ENCODE measurements around the gene FOLR3.
"Not testable (repeated sequence)": the region's sequence is repeated elsewhere in the genome, so short reads cannot be mapped to it uniquely, and the experiment has no call there.

FOLR3 gene

DNA sequence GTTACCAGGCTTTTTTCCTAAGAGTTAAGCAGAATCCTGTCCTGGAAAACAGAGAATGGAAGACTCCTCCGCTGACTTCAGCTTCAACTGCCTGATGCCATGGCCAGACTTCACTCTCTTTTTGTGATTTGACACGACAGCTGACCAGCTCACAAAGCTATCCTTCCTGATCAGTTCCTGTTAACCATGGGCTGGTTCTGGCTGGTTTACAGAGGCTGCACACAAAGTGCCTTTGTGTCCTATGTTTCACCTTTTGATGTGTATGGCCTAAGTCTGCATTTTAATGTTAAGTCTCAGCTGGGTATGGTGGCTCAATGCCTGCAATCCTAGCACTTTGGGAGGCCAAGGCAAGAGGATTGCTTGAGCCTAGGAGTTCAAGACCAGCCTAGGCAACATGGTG, 11.1 kb downstream of the FOLR3 start:
- TF ChIP-seq, protein P1, sequence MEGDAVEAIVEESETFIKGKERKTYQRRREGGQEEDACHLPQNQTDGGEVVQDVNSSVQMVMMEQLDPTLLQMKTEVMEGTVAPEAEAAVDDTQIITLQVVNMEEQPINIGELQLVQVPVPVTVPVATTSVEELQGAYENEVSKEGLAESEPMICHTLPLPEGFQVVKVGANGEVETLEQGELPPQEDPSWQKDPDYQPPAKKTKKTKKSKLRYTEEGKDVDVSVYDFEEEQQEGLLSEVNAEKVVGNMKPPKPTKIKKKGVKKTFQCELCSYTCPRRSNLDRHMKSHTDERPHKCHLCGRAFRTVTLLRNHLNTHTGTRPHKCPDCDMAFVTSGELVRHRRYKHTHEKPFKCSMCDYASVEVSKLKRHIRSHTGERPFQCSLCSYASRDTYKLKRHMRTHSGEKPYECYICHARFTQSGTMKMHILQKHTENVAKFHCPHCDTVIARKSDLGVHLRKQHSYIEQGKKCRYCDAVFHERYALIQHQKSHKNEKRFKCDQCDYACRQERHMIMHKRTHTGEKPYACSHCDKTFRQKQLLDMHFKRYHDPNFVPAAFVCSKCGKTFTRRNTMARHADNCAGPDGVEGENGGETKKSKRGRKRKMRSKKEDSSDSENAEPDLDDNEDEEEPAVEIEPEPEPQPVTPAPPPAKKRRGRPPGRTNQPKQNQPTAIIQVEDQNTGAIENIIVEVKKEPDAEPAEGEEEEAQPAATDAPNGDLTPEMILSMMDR (IDR thresholded peaks at IDR 0.05; ENCODE audit: insufficient read depth, missing control alignments): no peak
- no peak for DNase-seq (ENCODE audit: insufficient read length, low spot score)
- FAIRE-seq: no peak

DNA sequence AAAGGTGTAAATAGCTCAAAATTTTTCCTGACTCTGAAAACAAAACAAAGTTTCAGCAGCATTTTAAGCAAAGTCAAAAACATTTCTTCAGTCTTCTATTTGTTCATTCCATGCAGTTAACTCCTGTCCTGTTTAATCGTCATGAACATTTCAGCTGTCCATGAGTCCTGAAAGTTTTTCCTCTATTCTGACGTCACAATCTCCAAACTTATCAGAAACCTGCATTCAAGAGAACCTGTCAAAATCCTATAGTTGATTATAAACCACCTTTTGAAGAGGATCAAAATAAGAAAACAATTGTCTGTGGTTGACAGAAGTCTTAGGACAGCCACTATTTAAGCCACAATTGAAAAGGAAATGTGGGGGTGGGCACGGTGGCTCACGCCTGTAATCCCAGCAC, 15.4 kb downstream of the FOLR3 start:
- TF ChIP-seq, protein P1 (IDR thresholded peaks at IDR 0.05; ENCODE audit: insufficient read depth, missing control alignments): no peak
- no peak for FAIRE-seq
- DNase-seq (ENCODE audit: insufficient read length, low spot score): no peak

DNA sequence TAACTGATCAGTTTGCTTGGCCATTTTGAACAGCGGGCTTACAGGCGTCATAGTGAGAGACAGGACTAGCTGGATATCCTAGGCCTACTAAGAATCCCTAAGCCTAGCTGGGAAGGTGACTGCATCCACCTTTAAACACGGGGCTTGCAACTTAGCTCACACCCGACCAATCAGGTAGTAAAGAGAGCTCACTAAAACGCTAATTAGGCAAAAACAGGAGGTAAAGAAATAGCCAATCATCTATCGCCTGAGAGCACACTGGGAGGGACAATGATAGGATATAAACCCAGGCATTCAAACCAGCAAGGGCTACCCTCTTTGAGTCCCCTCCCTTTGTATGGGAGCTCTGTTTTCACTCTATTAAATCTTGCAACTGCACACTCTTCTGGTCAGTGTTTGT, 18.3 kb downstream of the FOLR3 start:
- not testable (repeated sequence) for FAIRE-seq; DNase-seq (ENCODE audit: insufficient read length, low spot score)

DNA sequence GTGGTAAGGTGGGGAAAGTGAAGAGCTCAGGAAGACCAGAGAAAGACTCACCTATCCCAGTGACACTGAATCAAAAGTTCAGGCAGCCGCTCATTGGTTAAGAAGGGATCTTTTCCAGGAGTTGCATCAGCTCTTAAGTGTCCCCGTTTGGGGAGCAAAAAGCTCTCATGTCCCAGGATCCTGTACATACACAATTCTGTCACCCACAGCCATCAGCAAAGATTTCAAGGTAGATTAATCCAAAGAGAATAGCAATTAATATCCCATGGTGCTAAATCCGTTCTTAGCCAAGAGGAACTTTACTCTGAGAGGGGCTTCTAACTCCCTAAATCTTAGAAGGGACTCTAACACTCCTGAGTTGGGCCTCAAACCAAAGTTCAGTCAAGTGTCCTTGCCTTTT, 19.3 kb downstream of the FOLR3 start:
- TF ChIP-seq, protein P1 (IDR thresholded peaks at IDR 0.05; ENCODE audit: insufficient read depth, missing control alignments): no peak

DNA sequence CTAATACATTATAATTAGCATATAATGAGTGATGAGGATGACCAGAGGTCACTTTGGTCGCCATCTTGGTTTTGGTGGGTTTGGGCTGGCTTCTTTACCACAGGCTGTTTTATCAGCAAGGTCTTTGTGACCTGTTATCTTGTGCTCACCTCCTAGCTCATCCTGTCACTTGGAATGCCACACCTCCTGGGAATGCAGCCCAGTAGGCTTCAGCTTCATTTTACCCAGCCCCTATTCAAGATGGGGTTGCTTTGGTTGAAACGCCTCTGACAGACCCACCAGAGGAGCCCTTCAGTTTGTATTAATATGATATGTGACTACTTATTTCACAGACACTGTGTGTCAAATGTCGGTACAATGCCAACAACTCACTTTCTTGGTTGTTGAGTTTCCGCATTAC, 20.2 kb downstream of the FOLR3 start:
- TF ChIP-seq, protein P1 (IDR thresholded peaks at IDR 0.05; ENCODE audit: insufficient read depth, missing control alignments): no peak
- no peak for FAIRE-seq
- DNase-seq (ENCODE audit: insufficient read length, low spot score): no peak

More for the DNA sequence above, 19.3 kb downstream of the FOLR3 start:
- no peak for DNase-seq (ENCODE audit: insufficient read length, low spot score)
- no peak for FAIRE-seq

DNA sequence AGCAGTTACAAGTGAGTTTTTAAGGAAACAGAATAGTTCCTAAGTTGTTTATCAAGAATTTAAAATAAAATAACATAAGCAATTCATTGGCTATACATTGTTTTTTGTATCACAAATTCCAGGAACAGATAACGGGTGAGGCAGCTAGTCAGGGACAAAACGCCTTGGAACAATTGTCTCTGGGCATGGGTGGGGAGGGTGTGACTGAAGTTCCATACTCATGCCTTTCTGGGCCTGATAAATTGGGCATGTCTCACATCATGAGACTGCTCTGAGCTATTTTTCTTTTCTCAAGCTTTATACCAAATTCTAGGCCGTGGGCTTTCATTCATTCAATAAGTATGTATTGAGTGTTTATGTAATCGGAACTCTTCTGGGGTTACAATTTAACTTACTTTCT, 21.6 kb downstream of the FOLR3 start:
- TF ChIP-seq, protein P1 (IDR thresholded peaks at IDR 0.05; ENCODE audit: insufficient read depth, missing control alignments): no peak
- FAIRE-seq: no peak
- DNase-seq (ENCODE audit: insufficient read length, low spot score): no peak

DNA sequence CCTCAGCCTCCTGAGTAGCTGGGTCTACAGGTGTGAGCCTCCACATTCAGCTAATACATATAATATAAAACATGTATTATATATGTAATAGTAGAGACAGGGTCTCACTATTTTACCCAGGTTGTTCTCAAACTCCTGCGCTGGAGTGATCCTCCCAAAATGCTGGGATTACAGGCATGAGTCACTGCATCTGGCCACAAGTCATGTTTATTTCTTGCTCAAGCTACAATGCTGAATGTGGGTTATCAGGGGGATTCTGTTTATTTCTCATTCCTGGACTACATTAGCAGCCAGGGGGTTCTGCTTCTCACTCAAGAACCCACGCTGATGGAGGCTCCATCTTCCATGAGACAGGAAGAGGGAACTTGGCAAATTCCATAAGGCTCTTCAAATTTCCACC, 24.8 kb downstream of the FOLR3 start:
- DNase-seq (ENCODE audit: insufficient read length, low spot score): no peak
- no peak for FAIRE-seq
- TF ChIP-seq, protein P1 (IDR thresholded peaks at IDR 0.05; ENCODE audit: insufficient read depth, missing control alignments): no peak

DNA sequence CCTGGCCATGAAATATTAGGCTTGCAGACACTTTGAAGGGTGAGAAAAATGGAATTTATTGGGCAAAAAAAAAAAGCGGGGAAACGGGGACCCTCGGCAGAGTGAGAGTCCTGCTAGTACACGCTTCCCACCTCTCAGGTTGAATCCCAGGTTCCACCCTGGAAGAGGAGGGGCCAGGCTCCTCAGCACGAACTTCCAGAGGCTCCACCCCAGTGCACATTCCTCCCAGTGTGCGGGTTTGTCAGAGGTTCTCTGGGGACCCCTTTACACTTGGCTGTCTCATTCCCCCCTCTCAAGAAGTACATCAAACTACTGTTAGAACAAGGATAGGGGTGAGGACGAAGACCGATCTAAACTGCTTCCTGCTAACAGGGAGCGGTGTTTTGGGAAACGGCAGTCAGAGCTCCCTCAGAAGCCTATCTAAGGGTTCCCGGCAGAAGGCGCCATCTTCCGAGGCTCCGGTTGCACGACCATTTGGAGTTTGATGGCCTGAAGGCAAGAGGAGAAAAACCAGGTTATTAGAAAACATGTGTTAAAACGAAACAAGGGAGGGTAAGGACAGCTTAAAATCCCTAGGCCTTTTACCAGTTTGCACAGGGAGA, 27.5 kb downstream of the FOLR3 start:
- TF ChIP-seq, protein P1 (IDR thresholded peaks at IDR 0.05; ENCODE audit: insufficient read depth, missing control alignments): no peak
- DNase-seq (ENCODE audit: insufficient read length, low spot score) (no peak), FAIRE-seq (no peak)

DNA sequence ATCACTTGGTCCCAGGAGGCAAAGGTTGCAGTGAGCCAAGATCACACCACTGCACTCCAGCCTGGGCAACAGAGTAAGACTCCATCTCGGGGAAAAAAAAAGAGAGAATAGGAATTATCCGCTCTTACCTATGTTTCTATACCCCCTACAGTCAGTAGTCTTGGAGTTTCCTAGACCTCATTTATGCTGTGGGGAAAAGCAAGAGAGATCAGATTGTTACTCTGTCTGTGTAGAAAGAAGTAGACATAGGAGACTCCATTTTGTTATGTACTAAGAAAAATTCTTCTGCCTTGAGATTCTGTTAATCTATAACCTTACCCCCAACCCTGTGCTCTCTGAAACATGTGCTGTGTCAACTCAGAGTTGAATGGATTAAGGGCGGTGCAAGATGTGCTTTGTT, 28.7 kb downstream of the FOLR3 start:
- DNase-seq (ENCODE audit: insufficient read length, low spot score); FAIRE-seq: not testable (repeated sequence)

DNA sequence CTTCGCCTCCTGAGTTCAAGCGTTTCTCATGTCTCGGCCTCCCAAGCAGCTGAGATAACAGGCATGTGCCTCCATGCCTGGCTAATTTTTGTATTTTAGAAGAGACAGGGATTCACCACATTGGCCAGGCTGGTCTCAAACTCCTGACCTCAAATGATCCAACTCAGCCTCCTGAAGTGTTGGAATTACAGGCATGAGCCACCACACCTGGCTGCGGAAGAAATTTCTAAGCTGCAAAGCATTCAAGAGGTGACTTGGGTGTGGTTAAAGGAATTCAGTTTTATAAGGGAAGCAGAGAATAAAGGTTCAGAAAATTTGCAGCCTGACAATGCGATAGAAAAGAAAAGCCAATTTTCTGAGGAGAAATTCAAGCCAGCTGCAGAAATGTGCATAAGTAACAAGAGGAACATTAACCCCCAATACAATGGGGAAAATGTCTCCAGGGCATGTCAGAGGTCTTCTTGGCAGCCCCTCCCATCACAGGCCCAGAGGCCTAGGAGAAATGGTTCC, 33.6 kb downstream of the FOLR3 start:
- DNase-seq (ENCODE audit: insufficient read length, low spot score); FAIRE-seq: not testable (repeated sequence)

DNA sequence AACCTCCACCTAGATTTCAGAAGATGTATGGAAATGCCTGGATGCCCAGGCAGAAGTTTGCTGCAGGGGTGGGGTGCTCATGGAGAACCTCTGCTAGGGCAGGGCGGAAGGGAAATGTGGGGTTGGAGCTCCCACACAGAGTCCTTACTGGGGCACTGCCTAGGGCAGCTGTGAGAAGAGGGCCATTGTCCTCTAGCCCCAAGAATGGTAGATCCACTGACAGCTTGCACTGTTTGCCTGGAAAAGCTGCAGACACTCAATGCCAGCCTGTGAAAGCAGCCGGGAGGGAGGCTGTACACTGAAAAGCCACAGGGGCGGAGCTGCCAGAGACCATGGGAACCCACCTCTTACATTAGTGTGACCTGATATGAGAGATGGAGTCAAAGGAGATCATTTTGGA, 34.2 kb downstream of the FOLR3 start:
- not testable (repeated sequence) for DNase-seq (ENCODE audit: insufficient read length, low spot score); FAIRE-seq
